GM19193 (cell line): ENCODE results near the gene GALNTL6.

Experiments used
- POLR2A ChIP-seq: IDR thresholded peaks from 4 replicates; pipeline ENCODE4 v1.6.1; 2011; ENCODE audit not compliant: insufficient read depth, insufficient read length; ENCODE audit errors: extremely low read depth

The GALNTL6 gene

DNA sequence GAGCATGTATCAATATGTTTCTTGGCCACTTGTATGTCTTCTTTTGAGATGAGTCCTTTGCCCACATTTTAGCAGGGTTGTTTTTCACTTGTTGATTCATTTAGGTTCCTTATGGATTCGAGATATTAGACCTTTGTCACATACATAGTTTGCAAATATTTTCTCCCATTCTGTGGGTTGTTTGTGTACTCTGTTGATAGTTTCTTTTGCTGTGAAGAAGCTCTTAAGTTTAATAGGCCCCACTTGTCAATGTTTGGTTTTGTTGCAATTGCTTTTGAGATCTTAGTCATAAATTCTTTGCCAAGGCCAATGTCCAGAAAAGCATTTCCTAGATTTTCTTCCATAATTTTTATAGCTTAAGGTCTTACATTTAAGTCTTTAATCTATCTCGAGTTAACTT, 1074.8 kb downstream of the GALNTL6 start:
- no peak for TF ChIP-seq POLR2A

DNA sequence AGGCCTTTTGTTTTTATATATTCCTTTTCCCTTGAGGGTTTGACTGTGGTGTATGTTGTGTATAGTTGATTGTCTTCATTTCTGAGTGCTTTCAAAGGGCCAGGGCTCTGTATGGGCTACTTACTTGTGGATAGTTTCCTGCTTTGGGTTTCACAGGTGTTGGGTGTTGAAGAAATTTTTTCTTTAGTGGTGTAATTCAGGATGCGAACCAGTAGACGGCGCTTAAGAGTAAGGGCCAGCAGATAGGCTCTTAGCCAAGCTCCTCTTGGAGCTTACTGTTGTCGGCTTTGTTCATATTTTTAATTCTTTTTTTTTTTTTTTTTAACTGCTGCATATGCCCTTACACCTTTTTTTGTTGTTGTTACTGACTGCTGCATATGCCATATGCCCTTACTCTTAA, 1079.1 kb downstream of the GALNTL6 start:
- no peak for TF ChIP-seq POLR2A

DNA sequence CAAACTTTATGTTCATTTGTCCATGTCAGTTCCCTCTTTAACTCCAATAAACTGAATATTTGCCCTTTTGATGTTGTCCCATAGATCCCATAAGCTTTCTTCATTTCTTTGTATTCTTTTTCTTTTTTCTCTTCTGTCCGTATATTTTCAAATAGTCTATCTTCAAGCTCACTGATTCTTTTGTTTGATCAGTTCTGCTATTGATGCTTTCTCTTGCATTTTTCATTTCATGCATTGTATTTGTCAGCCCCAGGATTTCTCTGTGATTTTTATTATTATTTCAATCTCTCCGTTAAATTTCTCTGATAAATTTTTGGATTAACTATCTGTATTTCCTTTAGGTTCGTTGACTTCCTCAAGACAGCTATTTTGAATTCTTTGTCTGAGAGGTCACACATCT, 1082.5 kb downstream of the GALNTL6 start:
- no peak for TF ChIP-seq POLR2A

DNA sequence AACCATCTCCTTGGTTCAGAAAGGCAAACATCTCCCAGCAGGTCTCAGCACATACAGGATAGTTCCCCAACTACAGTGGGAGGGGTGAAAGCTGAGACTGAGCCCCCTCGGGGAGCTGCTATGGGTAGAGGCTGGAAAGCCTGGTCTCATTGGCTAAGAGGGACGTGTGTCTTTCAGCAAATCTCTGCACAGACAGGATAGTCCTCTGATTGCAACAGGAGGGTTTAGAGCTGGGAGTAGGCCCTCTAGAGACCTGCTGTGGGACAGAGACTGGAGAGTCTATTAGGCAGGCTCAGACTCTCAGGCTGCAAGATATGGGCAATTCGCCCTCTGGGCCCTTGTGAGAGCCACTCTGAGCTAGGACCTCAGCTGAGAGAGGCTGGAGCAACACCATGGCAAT, 1083.8 kb downstream of the GALNTL6 start:
- no peak for TF ChIP-seq POLR2A

- TF ChIP-seq POLR2A = no peak
These were observed 1085.5 kb downstream of the GALNTL6 start for GRCh38 chr4:172898715-172899114.

DNA sequence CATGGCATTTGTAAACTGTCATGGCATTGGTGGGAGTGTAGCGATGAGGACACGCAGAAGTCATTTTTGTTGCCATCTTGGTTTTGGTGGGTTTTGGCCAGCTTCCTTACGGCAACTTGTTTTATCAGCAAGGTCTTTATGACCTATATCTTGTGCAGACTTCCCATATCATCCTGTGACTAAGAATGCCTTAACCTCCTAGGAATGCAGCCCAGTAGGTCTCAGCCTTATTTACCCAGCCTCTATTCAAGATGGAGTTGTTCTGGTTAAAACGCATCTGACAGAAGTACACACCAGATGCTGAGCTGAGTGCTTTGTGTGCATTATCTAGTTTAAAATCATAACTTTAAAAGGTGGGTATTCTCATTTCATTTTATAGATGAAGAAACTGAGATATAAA, 1086.7 kb downstream of the GALNTL6 start:
- TF ChIP-seq POLR2A = no peak

DNA sequence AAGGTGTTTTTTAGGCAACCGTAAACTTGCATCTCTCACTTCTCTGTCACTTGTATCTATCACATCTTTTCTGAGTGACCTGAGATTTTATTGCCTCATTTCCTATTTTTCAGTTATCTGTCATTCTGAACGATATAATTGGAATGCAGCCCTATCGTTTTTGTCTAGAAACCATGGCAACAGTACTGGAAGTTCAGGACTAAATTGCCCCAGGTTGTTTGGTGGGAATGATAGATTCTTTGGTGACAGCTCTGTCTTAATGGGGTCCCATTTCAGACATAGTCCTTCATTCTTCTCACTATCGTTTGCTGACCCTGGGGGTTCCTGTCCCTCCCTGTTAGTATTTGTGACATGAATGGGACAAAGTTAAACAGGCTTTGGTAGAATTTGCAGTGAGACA, 1087.7 kb downstream of the GALNTL6 start:
- TF ChIP-seq POLR2A = no peak

GRCh38 chr4:172919269-172919668, 1106.1 kb downstream of the GALNTL6 start:
- no peak for TF ChIP-seq POLR2A

DNA sequence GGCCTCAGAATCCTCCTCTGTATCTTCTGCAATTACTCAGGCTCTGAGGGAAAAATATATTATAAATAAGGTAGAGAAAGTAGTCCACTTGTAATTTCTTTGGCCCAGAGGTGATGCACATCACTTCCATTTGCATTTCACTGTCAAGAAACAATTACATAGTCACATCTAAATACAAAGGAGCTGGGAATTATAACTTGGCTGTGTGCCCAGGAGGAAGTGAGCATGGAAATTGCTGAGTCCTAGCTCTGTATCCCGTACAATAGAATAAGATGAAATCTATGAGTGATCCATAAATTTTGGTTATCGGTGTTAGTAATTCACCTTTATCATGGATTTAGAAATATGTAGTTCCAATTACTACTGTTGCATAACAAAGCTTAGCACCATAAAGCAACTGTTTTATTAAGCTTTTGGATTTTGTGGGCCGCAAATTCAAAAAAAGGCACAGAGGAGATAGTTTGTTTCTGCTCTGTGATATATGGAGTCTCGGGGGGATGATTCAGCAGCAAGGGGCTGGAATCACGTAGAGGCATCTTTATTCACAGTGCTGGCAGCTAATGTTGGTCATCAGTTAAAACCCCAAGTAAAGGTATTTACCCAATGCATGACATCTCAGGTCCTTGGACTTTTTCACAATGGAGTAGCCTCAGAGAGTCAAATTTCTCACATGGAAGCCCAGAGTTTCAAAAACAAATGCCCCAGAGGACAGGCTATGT, 1114.1 kb downstream of the GALNTL6 start:
- TF ChIP-seq POLR2A = no peak

DNA sequence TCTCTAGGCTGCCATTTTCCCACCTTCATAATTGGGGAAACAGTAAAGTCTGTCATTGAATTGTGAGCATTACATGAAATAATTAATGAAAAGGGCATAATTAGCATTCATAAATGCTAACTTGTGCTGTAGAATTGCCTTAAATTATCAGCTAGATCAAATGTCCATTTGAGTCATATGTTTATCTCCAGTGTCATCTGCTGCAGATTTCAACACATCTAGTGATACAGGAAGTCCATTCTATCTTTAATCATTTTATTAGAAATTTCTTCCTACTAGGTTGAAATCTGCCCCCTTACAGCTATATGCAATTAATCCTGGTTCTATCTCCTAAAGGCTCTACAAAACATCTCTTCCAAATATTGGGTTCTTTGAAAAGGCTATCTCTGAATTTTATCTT, 1115.1 kb downstream of the GALNTL6 start:
- no peak for TF ChIP-seq POLR2A

DNA sequence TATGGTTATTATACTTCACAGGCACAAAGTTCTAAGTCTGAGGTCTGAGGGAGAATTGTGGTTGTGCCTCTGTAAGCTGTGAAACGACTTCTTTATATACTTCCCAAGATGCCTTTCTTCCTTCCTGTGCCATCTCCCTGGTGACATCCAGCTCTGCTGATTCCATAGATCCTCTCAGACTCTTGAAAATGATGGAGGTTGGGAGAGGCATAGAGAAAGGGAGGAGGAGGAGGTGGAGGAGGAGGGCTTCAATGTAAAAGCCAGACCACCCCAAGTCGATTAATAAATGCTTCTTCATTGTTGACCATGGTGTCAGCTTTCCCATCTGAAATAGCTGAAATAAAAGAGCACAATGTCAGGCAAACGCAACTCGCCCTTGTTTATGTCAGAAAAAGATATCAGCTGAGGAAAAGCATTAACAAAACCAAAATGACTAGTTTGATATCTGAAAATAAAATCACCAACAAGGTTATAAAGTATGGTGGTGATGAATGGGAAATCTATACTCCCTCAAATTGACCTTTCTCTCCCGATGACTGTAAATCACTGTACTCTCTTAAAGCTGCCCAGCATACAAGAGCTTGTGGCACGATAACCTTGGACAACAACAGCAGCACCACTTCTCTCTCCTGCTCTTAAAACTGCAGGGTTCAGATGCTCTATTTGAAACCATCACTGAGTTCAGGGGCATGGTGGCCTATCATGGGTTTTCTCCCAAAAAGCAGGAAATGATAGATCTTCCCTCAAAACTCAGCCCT, 1125.0 kb downstream of the GALNTL6 start:
- TF ChIP-seq POLR2A = no peak

GRCh38 chr4:172938870-172939269, 1125.7 kb downstream of the GALNTL6 start:
- TF ChIP-seq POLR2A = no peak

- no peak for TF ChIP-seq POLR2A
These were observed 1129.6 kb downstream of the GALNTL6 start for GRCh38 chr4:172942840-172943239.

DNA sequence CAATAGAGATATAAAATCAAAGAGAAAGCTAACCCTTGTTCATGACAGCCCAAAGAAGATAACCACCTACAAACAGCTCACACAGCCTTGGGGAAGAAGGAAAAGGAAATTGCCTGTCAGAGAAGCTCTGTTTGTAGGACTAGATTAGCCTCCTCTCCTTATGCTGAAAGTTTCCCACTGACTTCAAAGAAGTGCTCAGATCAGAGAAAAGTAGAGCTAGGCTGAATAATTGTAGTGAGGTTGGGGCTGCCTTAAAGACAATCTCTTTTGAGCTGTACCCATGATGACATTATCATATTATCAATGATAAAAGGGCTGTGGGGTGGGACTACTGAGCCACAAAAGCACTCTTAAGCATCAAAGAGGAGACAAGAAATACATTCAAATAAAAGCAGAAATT, 1132.4 kb downstream of the GALNTL6 start:
- TF ChIP-seq POLR2A = no peak

DNA sequence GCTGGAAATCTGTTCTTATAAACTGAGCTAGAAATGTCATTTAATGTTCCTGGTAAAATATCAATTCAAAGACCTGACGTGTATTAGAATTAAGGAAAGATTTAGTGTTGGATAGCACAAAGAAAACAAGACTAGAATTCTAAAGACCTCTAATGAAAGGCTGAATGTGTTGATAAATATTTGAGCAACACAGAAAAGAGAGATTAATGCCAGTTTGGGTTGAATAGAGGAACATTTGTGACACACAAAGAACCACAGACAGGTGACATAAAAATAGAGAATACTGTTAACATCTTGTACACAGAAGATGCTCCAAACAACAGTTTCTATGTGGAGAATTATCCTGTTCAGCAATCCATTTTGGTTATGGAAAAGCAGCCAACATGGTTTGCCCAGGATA, 1133.3 kb downstream of the GALNTL6 start:
- no peak for TF ChIP-seq POLR2A

DNA sequence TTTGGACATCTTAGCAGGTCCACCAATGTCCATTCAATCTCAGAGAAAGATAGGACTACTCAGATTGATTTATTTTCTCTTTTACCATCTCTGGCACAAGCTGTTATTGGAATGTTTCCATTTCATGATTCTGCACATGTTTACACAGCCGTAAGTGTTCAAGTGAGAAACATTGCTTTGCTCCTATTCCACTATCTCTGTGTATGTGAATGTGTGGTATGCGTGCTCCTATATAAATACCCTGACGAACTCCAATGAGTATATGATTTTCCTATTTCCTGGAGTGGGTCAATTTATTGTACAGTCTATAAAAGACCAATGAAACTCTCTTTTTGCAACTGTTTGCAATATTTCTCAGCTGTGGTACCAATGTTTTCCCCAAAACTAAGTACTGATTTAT, 1134.4 kb downstream of the GALNTL6 start:
- no peak for TF ChIP-seq POLR2A
